LNCaP clone FGC (cell line): ENCODE measurements around the gene SLCO6A1.
"Not testable (repeated sequence)": the region's sequence is repeated elsewhere in the genome, so short reads cannot be mapped to it uniquely, and the experiment has no call there.

Experiments used
- DNase-seq: peaks from one replicate; pipeline ENCODE4 v3.0.0-alpha.2; 2011; ENCODE audit warnings: low read depth
- H3K4me3 ChIP-seq: 2 replicates; pipeline ENCODE4 v1.5.1; 2011; ENCODE audit warnings: mild to moderate bottlenecking, low read depth, low read length, control low read depth
- CTCF ChIP-seq: IDR thresholded peaks from 2 replicates; pipeline ENCODE4 v1.5.1; 2012; ENCODE audit warnings: mild to moderate bottlenecking; ENCODE audit not compliant: control insufficient read depth, insufficient read depth; ENCODE audit errors: extremely low read depth

Gene SLCO6A1

GRCh38 chr5:102528600-102528999 lies 29.8 kb upstream of the SLCO6A1 start:
- no peak for TF ChIP-seq CTCF
- DNase-seq = no peak
- no peak overlapping the region for H3K4me3 ChIP-seq

- no peak overlapping the region for H3K4me3 ChIP-seq
- no peak for DNase-seq
- TF ChIP-seq CTCF = no peak
Measured at GRCh38 chr5:102527547-102527946, 28.7 kb upstream of the SLCO6A1 start.

GRCh38 chr5:102523541-102524175 lies 24.9 kb upstream of the SLCO6A1 start:
- TF ChIP-seq CTCF = no peak
- no peak overlapping the region for H3K4me3 ChIP-seq
- DNase-seq = no peak

DNA sequence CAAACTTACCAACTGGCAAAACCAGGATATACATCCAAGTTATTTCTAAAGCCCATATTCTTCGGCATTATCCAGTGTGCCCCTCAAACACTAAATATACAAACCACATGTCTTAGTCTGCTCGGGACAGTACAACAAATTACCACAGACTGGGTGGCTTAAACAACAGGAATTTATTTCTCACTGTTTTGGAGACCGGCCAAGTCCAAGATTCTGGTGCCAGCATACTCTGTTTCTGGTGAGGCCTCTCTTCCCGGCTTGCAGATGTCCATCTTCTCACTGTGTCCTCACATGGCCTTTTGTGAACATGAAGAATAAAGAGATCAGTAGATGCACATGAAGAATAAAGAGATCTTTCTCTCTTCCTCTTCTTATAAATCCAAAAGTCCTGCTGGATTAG lies 12.9 kb upstream of the SLCO6A1 start:
- peak; percentile 13 for DNase-seq
- TF ChIP-seq CTCF = no peak
- H3K4me3 ChIP-seq = no peak overlapping the region

GRCh38 chr5:102491261-102491914 lies 7.4 kb downstream of the SLCO6A1 start:
- not testable (repeated sequence) for H3K4me3 ChIP-seq, DNase-seq

DNA sequence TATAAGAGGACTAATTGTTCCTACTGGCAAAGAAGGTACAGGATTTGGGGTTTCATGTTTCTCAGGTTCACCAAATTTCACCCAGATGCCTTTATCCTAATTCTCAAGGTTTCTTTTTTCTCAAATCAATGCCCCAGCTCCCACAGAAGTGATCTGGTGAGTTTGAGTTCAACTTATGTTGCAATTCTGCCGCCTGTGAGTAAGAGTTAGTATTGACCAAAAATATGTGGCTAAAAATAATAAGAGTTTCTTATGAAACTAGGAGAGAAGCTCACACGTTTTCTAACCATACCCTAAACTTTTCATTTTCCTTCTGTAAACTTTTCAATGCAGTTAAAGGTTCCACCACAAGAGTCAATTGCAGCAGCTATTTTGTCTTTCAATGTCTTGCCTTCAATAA lies 15.1 kb downstream of the SLCO6A1 start:
- H3K4me3 ChIP-seq = no peak overlapping the region
- DNase-seq = no peak
- TF ChIP-seq CTCF = no peak

GRCh38 chr5:102481054-102481715 lies 17.6 kb downstream of the SLCO6A1 start:
- no peak for DNase-seq
- H3K4me3 ChIP-seq = no peak overlapping the region
- no peak for TF ChIP-seq CTCF
